IMR-90 (cell line): ENCODE measurements around the gene CDS2. TPM values are rescaled to one million over a fixed set of nuclear protein-coding genes. Genes with fewer than 3 reads are reported as not detected.

ENCODE experiments used
- ATAC-seq: fragments of 200-7000 bp; cut with Tn5 transposase; 2 replicates; pipeline ENCODE4 v1.9.1; 2020; ENCODE audit warnings: low read depth, mild to moderate bottlenecking, moderate library complexity
- BruUV-seq: library from RNA; stranded (reverse); fragments of 400-500 nt; replicated peaks from 2 replicates; lab custom pipeline; 2021; lab: Mats Ljungman, UMichigan
- CTCF ChIA-PET: fragments of 300-600 bp; formaldehyde crosslinking; extraction: SDS; loops from one replicate; lab custom pipeline; 2021; ENCODE audit warnings: antibody characterized with exemption; lab: Yijun Ruan, JAX
- POLR2A ChIA-PET: fragments of 300-600 bp; sonication (Branson Sonifier 250); formaldehyde crosslinking; loops from one replicate; lab custom pipeline; 2022; ENCODE audit warnings: antibody characterized with exemption; ENCODE audit not compliant: unreplicated experiment; lab: Charles Lee
- DNase-seq: peaks from one replicate; pipeline ENCODE4 v3.0.0; 2013
- H2AFZ ChIP-seq: replicated peaks from 2 replicates; pipeline ENCODE3; 2013; ENCODE audit warnings: low read length, mild to moderate bottlenecking; ENCODE audit not compliant: poor library complexity
- H2AK5ac ChIP-seq: 2 replicates; pipeline ENCODE4 v1.6.1; 2013; ENCODE audit warnings: low read depth, low read length, inconsistent platforms
- H2AK9ac ChIP-seq: replicated peaks from 2 replicates; pipeline ENCODE3; 2013; ENCODE audit warnings: mild to moderate bottlenecking, low read depth, low read length, moderate library complexity; ENCODE audit not compliant: poor library complexity
- H2BK120ac ChIP-seq: 2 replicates; pipeline ENCODE4 v1.6.1; 2013; ENCODE audit warnings: low read depth, low read length, inconsistent platforms
- H2BK15ac ChIP-seq: 3 replicates; pipeline ENCODE4 v1.6.1; 2013; ENCODE audit warnings: low read depth, low read length, inconsistent platforms
- H2BK20ac ChIP-seq: 2 replicates; pipeline ENCODE4 v1.6.1; 2013; ENCODE audit warnings: low read depth, mild to moderate bottlenecking, inconsistent platforms, low read length, moderate library complexity
- H2BK5ac ChIP-seq: 2 replicates; pipeline ENCODE4 v1.6.1; 2013; ENCODE audit warnings: mild to moderate bottlenecking, low read depth, low read length, inconsistent platforms; ENCODE audit not compliant: poor library complexity, severe bottlenecking
- H3K14ac ChIP-seq: replicated peaks from 2 replicates; pipeline ENCODE4 v1.6.1; 2013; ENCODE audit warnings: low read depth, low read length, inconsistent platforms
- H3K18ac ChIP-seq: 2 replicates; pipeline ENCODE4 v1.6.1; 2013; ENCODE audit warnings: low read depth, low read length, control low read depth
- H3K23ac ChIP-seq: 2 replicates; pipeline ENCODE4 v1.6.1; 2013; ENCODE audit warnings: low read depth, low read length, inconsistent platforms
- H3K27ac ChIP-seq: 2 replicates; pipeline ENCODE4 v1.5.1; 2013; ENCODE audit warnings: mild to moderate bottlenecking, control low read depth, low read length; ENCODE audit not compliant: insufficient read depth
- H3K27me3 ChIP-seq: 2 replicates; pipeline ENCODE4 v1.6.1; 2013; ENCODE audit warnings: low read length; ENCODE audit not compliant: control insufficient read depth, insufficient read depth
- H3K36me3 ChIP-seq: 2 replicates; pipeline ENCODE4 v1.6.1; 2013; ENCODE audit warnings: low read length, mixed read lengths; ENCODE audit not compliant: control insufficient read depth, insufficient read depth
- H3K4ac ChIP-seq: 2 replicates; pipeline ENCODE4 v1.6.1; 2013; ENCODE audit warnings: low read depth, low read length, inconsistent platforms
- H3K4me1 ChIP-seq: 2 replicates; pipeline ENCODE4 v1.6.1; 2013; ENCODE audit warnings: low read length, mixed read lengths; ENCODE audit not compliant: control insufficient read depth, insufficient read depth
- H3K4me2 ChIP-seq: 2 replicates; pipeline ENCODE4 v1.6.1; 2013; ENCODE audit warnings: low read depth, mild to moderate bottlenecking, control low read depth, low read length, moderate library complexity
- H3K4me3 ChIP-seq: 2 replicates; pipeline ENCODE4 v1.5.1; 2013; ENCODE audit warnings: low read depth, mild to moderate bottlenecking, control low read depth, low read length, moderate library complexity; ENCODE audit not compliant: insufficient read depth
- H3K56ac ChIP-seq: 2 replicates; pipeline ENCODE4 v1.6.1; 2013; ENCODE audit warnings: low read length, inconsistent platforms; ENCODE audit not compliant: insufficient read depth; ENCODE audit errors: extremely low read depth
- H3K79me1 ChIP-seq, 2 experiments: 2 replicates each; pipeline ENCODE4 v1.6.1; 2013; ENCODE audit warnings: low read length in 2 of 2, inconsistent platforms in 1 of 2, low read depth in 1 of 2
- H3K9ac ChIP-seq: 2 replicates; pipeline ENCODE4 v1.6.1; 2013; ENCODE audit warnings: low read depth, low read length, control low read depth
- H3K9me1 ChIP-seq: 2 replicates; pipeline ENCODE4 v1.6.1; 2013; ENCODE audit warnings: low read length, inconsistent platforms; ENCODE audit not compliant: insufficient read depth
- H3K9me3 ChIP-seq: 2 replicates; pipeline ENCODE4 v1.6.1; 2013; ENCODE audit warnings: low read length; ENCODE audit not compliant: control insufficient read depth, insufficient read depth
- H4K20me1 ChIP-seq: 2 replicates; pipeline ENCODE4 v1.6.1; 2013; ENCODE audit warnings: low read length, inconsistent platforms; ENCODE audit not compliant: insufficient read depth
- H4K5ac ChIP-seq: 2 replicates; pipeline ENCODE4 v1.6.1; 2013; ENCODE audit warnings: mild to moderate bottlenecking, low read depth, low read length, control low read depth
- H4K8ac ChIP-seq, 2 experiments: 2 replicates each; pipeline ENCODE4 v1.6.1; 2013; ENCODE audit warnings: low read depth in 2 of 2, low read length in 2 of 2, control low read depth in 1 of 2, inconsistent platforms in 1 of 2
- H4K91ac ChIP-seq: 2 replicates; pipeline ENCODE4 v1.6.1; 2013; ENCODE audit warnings: low read depth, low read length, inconsistent platforms; ENCODE audit not compliant: insufficient read depth
- BHLHE40 ChIP-seq: fragments of 150-350 bp; IDR thresholded peaks from 2 replicates; pipeline ENCODE4 v1.6.1; 2016; ENCODE audit warnings: mild to moderate bottlenecking, low read depth, low read length
- FOS ChIP-seq: fragments of 150-350 bp; IDR thresholded peaks from 2 replicates; pipeline ENCODE4 v1.6.1; 2016; ENCODE audit warnings: low read depth, low read length
- MXI1 ChIP-seq: IDR thresholded peaks from 2 replicates; pipeline ENCODE4 v1.6.1; 2012; ENCODE audit warnings: low read depth, mild to moderate bottlenecking, low read length, moderate library complexity, borderline replicate concordance
- RCOR1 ChIP-seq: IDR thresholded peaks from 2 replicates; pipeline ENCODE4 v1.6.1; 2012; ENCODE audit warnings: mild to moderate bottlenecking, low read length, improper control_type of control experiment; ENCODE audit not compliant: insufficient replicate concordance
- dilution Hi-C: fragments of 300-500 bp; cut with HindIII; formaldehyde crosslinking; loops from one replicate; pipeline ENCODE4 v1.14.3; 2018; ENCODE audit warnings: low sequenced_read_pairs; ENCODE audit not compliant: unreplicated experiment
- in situ Hi-C: fragments of 300-500 bp; cut with MboI; formaldehyde crosslinking; loops from 3 replicates; pipeline ENCODE4 v1.14.3; 2019; ENCODE audit warnings: low sequenced_read_pairs, inconsistent platforms, mixed read lengths
- intact Hi-C: fragments of 100-400 bp; cut with micrococcal nuclease; formaldehyde crosslinking; loops from 2 replicates; pipeline ENCODE4 v1.10.0; 2022
- polyA plus RNA-seq, 3 experiments: library from polyadenylated mRNA; depleted of rRNA; stranded (reverse); fragments of >200 nt; gene quantifications; 2 replicates each; pipeline ENCODE4 v1.2.3, GENCODE V29; 2012; ENCODE audit warnings: low replicate concordance in 1 of 3
- total RNA-seq: library from RNA; depleted of rRNA; stranded (reverse); fragments of >200 nt; gene quantifications from 2 replicates; pipeline ENCODE4 v1.2.3, GENCODE V29; 2012

Gene CDS2
- total and polyA plus RNA-seq, 2 of the 4 experiments (the other 2 are of a cell fraction) = 17.0 to 47.1 TPM

GRCh38 chr20:5181958-5182357, 55.1 kb downstream of the CDS2 start:
- H3K36me3 ChIP-seq = peaks cover 28% of the 10 kb centered on the region
- no peak overlapping the region for H3K4me3 ChIP-seq
- no peak overlapping the region for H2AK9ac ChIP-seq
- ATAC-seq (peak; percentile 43), DNase-seq (peak; percentile 80)
- peaks cover 9% of the 10 kb centered on the region for H3K9me1 ChIP-seq
- no peak overlapping the region; the same call in 1 of the 2 replicates for H3K18ac ChIP-seq
- POLR2A ChIA-PET = no interaction called here
- no peak overlapping the region for H3K9ac ChIP-seq
- dilution Hi-C loops (no loop called here), intact Hi-C loops (loop anchor here (2.0 to 5.0 kb wide), 2 partner anchors 40 to 55 kb away; partner anchors contain the start of gene CDS2), in situ Hi-C loops (no loop called here)
- H2AFZ ChIP-seq = no peak overlapping the region
- H2AK5ac ChIP-seq = no peak overlapping the region; the same call in 1 of the 2 replicates
- BruUV-seq = no TSS peak
- H4K8ac ChIP-seq = no peak overlapping the region
- H2BK20ac ChIP-seq = no peak overlapping the region
- CTCF ChIA-PET = interaction anchor here (4.0 kb wide), 1 partner anchor 56 kb away, joined by 15 read pairs; the partner anchor contains the start of gene CDS2
- no peak overlapping the region for H3K4ac ChIP-seq
- H3K79me1 ChIP-seq = peaks cover 16 to 42% of the 10 kb centered on the region in 2 experiments; a peak in 3 of 4 replicates
- H3K4me2 ChIP-seq = peak overlapping the region; percentile 9; the same call in 1 of the 2 replicates
- no peak overlapping the region for H3K56ac ChIP-seq
- no peak overlapping the region for H2BK15ac ChIP-seq
- peaks cover 6% of the 10 kb centered on the region; the same call in 1 of the 2 replicates for H4K20me1 ChIP-seq
- H3K27ac ChIP-seq = no peak overlapping the region
- H3K27me3 ChIP-seq = no peaks in the 10 kb centered on the region
- TF ChIP-seq FOS (peak; percentile 36; the same call in 1 of the 2 replicates), MXI1 (no peak), BHLHE40 (no peak), RCOR1 (peak; percentile 26)
- H3K14ac ChIP-seq = peak overlapping the region; percentile 70; the same call in 1 of the 2 replicates
- H4K91ac ChIP-seq = no peak overlapping the region
- H2BK120ac ChIP-seq = no peak overlapping the region
- no peaks in the 10 kb centered on the region for H3K9me3 ChIP-seq
- H4K5ac ChIP-seq = no peak overlapping the region
- peak overlapping the region; percentile 35 for H2BK5ac ChIP-seq
- peaks cover 10% of the 10 kb centered on the region for H3K4me1 ChIP-seq
- no peak overlapping the region for H3K23ac ChIP-seq
